Measurements from ENCODE around the gene CD2.
"Not testable (repeated sequence)": the region's sequence is repeated elsewhere in the genome, so short reads cannot be mapped to it uniquely, and the experiment has no call there.

The CD2 gene

GRCh38 chr1:116732726-116733125 lies 21.5 kb upstream of the CD2 start:
- no peak for DNase-seq (ENCODE audit: low spot score)

DNA sequence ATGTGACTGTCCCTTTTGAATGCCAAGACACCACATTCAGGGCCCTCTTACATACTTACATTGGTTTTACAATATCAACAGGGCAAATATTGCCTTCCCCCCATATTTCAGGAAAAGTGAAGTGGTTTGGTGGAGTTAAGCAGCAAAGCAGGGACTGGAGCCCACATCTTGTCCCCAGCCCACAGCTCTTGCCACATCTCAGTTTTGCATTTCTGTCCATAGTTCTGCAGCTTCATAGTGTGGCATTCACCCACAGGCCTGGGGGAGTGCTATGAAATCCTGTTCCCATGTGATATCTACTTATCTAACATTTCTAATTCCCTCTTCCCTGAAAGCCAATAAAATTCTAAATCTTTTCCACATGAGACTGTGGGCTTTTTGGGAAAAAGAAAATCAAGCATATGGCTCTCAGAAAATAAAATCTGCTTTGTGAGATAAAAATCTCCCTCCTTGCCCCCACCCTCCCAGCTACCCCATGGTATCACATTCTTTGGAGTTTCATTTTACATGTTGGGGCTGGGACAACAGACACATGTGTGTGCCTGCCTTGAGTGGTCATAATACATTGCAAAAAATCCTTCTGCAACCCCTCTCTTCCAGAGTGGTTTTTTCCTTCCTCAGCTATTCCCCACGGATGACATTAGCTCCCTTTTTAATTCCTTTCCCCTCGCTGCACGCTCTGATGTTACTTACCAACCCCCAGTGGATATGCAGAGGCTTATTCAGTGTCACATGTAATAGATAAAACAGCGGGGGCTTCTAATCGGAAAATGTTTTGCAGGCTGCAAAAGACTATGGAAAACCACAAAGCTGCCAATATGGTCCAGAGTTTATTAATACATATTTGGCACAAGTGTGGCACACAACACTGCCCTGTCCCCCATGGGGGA lies 20.5 kb upstream of the CD2 start:
- DNase-seq (ENCODE audit: low spot score), result no peak

DNA sequence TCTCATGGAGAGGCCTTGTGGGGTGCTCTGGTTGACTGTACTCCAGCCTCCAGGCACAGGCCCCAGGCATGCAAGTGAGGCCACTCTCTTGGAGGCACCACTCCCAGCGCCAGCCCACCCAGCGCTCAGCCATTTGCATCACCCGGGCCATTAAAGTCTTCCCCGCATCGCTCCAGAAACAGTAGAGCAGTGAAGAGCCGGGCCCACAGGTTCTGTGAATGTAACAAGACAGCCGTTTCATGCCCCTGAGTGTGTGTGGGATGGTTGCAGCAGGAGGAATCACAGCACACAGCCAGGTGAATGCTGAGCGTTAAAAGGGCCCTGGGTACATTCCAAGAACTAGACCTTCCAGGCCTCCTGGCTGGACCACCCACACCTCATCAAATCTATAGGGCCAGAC lies 19.0 kb upstream of the CD2 start:
- no peak for DNase-seq (ENCODE audit: low spot score)

DNA sequence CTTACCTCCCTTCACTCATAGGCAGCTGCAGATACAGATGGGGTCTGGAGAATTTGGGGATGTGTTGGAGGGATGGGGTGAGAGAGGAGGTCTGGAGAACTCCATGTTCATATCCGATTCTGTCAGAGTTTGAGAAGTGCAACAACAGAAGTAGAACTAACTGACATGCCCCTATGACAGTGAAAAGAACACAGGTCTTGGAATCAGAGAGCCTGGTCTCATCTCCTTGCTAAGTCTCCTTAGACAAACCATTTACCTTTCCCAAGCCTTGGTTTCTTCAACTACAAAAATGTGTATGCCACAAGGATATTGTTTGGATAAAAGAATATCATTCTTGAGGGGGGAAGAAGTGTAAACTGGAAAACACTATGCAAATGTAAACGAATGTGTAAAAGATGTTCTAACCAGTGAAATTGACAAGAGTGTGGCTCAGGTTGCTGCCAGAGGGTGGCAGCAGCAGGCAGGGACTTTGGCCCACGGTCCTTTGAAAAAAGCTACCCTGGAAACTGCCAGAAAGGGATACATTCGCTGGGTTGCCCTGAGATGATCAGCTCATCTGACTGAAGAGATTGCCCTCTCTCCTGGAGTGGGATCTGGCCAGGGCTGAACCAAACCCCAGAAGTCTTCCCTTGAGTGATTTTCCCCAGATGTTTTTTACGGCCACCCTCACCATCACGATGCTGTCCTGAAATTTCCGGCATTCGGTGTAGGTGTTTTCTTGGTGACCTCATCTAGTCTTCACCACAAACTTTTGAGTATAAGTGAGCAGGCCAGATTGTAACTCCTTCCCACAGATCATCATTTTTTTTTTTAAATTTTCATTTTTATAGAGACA lies 17.0 kb upstream of the CD2 start:
- peak; percentile 86 for DNase-seq (ENCODE audit: low spot score)

- DNase-seq (ENCODE audit: low spot score), result no peak
Observed at GRCh38 chr1:116737855-116738321, 16.3 kb upstream of the CD2 start.

- DNase-seq (ENCODE audit: low spot score), result no peak
Observed at GRCh38 chr1:116738673-116739370, 15.4 kb upstream of the CD2 start.

DNA sequence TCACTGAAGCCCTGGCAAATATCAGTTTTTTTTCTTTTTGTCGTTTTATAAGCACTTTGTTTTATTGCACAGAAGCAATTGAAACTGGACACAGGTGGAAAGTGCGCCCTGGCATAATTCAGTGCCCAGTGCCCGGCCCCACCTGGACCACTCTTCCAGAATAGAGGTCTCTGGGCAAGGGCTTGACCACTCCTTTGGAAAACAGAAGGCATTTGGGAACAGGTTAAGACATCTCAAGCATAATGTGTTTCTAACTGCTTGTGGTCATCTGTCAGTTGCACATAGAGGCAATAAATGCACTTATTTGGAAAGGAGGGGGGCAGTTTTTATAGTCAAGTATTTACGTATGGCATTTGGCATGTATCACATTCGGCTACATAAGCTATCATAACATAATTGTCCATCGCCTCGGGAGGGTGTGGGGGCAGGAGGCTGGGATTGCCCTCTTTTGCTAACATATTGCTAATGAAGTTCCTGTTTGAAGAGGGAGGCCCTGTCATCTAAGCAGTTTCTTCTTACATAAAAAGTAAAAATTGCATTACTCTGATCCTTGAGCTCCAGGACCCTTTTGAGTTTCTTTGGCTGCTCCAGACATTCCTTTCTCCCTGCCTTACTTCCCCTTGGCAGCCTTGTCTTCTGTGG lies 14.7 kb upstream of the CD2 start:
- DNase-seq (ENCODE audit: low spot score), result no peak

- no peak for DNase-seq (ENCODE audit: low spot score)
Observed at GRCh38 chr1:116740296-116740695, 13.9 kb upstream of the CD2 start.

DNA sequence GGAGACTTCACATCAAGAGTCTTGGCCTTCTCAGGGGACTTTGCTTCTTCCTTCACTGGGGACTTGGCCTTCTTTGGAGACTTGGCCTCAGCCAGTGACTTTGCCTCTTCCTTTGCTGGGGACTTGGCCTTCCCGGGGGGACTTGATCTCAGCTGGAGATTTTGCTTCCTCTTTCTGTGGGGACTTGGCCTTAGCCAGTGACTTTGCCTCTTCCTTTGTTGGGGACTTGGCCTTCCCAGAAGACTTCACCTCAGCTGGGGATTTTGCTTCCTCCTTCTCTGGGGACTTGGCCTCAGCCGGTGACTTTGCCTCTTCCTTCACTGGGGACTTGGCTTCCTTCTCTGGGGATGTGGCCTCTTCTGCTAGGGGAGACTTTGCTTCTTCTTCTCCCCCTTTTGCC lies 13.5 kb upstream of the CD2 start:
- DNase-seq (ENCODE audit: low spot score), result no peak

GRCh38 chr1:116741836-116742565 lies 12.2 kb upstream of the CD2 start:
- DNase-seq (ENCODE audit: low spot score), result no peak

GRCh38 chr1:116743535-116743934 lies 10.7 kb upstream of the CD2 start:
- DNase-seq (ENCODE audit: low spot score), result no peak

DNA sequence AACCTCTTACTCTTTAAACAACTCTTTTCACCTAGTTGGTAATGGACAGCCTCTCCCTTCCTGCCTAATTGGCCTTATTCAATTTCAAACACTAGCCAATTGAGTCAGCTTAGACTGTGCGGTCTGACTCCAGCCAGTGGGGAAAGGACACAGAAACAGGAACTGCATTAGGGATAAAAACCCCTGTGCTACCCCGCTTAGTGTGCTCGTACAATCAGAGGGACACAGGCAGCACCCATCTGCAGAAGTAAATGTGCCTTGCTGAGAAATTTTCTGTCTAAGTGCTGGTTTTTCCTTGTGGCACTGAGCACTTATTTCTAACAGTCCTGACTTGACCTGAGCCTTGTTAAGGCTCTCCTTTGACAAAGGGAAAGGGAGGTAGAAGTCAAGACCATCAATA lies 6.0 kb upstream of the CD2 start:
- DNase-seq (ENCODE audit: low spot score), result no peak

- DNase-seq (ENCODE audit: low spot score), result no peak
Observed at GRCh38 chr1:116751146-116751545, 3.1 kb upstream of the CD2 start.

- DNase-seq (ENCODE audit: low spot score), result no peak
Observed at GRCh38 chr1:116751621-116752020, 2.6 kb upstream of the CD2 start.

- no peak for DNase-seq (ENCODE audit: low spot score)
Observed at GRCh38 chr1:116753312-116753711, 918 bp upstream of the CD2 start.

DNA sequence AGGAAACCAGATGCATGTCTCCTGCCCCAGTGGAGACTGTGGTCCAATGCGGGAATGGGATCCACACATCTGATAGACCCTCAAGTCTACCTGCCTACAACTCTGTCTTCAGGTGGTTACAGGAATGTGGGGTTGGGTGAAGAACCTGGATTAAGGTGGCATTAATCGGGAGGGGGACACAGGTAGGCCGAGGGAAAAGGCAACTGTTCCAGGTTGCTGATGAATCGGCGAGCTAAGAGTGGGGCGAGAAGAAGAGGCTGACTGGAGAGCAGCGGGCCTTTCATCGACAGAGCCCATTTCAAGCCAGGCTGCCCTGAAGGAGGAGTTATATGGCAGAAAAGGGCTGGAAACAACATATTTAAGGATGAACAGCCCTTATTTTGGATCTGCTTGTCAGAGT lies 836 bp downstream of the CD2 start:
- no peak for DNase-seq (ENCODE audit: low spot score)

- DNase-seq (ENCODE audit: low spot score), result no peak
Observed at GRCh38 chr1:116755681-116756080, 1.5 kb downstream of the CD2 start.

DNA sequence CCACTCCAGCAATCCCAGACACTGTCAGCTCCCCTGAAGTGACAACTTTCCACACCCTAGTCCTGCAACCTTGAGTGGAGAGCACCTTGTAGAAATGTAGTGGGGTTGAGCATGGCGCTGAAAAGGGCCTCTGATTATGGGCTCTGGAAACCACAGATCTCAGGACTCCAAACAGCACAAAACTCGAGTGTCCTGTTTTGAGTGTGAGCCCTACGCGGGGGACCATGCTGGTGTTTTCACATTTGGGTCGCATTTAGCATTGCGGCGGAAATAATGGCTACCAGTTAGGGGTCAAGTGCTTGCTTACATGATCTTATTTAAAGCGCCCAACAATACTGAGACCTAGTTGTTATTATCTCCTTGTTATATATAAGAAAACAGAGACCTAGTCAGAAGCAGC lies 1.9 kb downstream of the CD2 start:
- not testable (repeated sequence) for DNase-seq (ENCODE audit: low spot score)

DNA sequence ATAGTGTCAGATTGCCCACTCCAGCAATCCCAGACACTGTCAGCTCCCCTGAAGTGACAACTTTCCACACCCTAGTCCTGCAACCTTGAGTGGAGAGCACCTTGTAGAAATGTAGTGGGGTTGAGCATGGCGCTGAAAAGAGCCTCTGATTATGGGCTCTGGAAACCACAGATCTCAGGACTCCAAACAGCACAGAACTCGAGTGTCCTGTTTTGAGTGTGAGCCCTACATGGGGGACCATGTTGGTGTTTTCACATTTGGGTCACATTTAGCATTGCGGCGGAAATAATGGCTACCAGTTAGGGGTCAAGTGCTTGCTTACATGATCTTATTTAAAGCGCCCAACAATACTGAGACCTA lies 4.2 kb downstream of the CD2 start:
- not testable (repeated sequence) for DNase-seq (ENCODE audit: low spot score)

- no peak for DNase-seq (ENCODE audit: low spot score)
Observed at GRCh38 chr1:116759636-116760035, 5.4 kb downstream of the CD2 start.

DNA sequence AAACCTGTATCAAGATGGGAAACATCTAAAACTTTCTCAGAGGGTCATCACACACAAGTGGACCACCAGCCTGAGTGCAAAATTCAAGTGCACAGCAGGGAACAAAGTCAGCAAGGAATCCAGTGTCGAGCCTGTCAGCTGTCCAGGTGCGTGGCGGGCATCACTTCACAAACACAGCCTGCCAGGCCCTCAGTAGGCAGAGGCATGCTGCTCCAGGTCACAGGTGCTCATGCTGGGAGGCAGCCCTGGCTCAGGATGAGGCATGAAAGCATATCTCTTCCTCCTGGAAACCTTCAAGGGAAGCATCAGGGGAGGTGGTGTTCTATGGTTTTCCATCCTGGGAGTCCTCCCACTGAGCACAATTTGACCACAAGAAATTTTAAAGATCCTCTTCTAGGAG lies 6.3 kb downstream of the CD2 start:
- DNase-seq (ENCODE audit: low spot score), result no peak
